HL-60 (cell line): ENCODE data around the gene C2CD4C.
"Not testable (repeated sequence)": the region's sequence is repeated elsewhere in the genome, so short reads cannot be mapped to it uniquely, and the experiment has no call there.

ENCODE experiments used
- DNase-seq, 2 experiments: peaks; one replicate each; pipeline ENCODE4 v3.0.0-alpha.2; 2010 to 2020; ENCODE audit warnings: low read depth in 1 of 2, low spot score in 1 of 2
- H3K27ac ChIP-seq: fragments of 250-450 bp; sonication (Bioruptor Pico); replicated peaks from 2 replicates; pipeline ENCODE4 v1.5.1; 2020; ENCODE audit warnings: mild to moderate bottlenecking, moderate library complexity
- H3K27me3 ChIP-seq: fragments of 250-450 bp; sonication (Bioruptor Pico); 2 replicates; pipeline ENCODE4 v1.5.1; 2021; ENCODE audit warnings: mild to moderate bottlenecking, moderate library complexity; ENCODE audit not compliant: insufficient read depth, poor library complexity, severe bottlenecking
- H3K4me3 ChIP-seq: replicated peaks from 2 replicates; pipeline ENCODE4 v1.5.1; 2011; ENCODE audit warnings: mild to moderate bottlenecking, control low read depth, low read length; ENCODE audit not compliant: insufficient read depth
- CTCF ChIP-seq: IDR thresholded peaks from one replicate; pipeline ENCODE4 v1.5.1; 2011; ENCODE audit warnings: low read length, control low read depth, inconsistent platforms; ENCODE audit not compliant: insufficient read depth
- GABPA ChIP-seq: IDR thresholded peaks from 2 replicates; pipeline ENCODE4 v1.6.1; 2012; ENCODE audit warnings: low read depth
- POLR2AphosphoS5 ChIP-seq: IDR thresholded peaks from 2 replicates; pipeline ENCODE4 v1.6.1; 2012; ENCODE audit warnings: low read depth
- REST ChIP-seq: IDR thresholded peaks from 2 replicates; pipeline ENCODE4 v1.6.1; 2012; ENCODE audit warnings: low read depth; ENCODE audit not compliant: insufficient replicate concordance
- SPI1 ChIP-seq: IDR thresholded peaks from 2 replicates; pipeline ENCODE4 v1.6.1; 2012; ENCODE audit warnings: low read depth, mild to moderate bottlenecking, borderline replicate concordance

C2CD4C gene

GRCh38 chr19:389255-389934, 19.6 kb downstream of the C2CD4C start:
- no peaks in the 10 kb centered on the region for H3K27me3 ChIP-seq
- no peak for DNase-seq
- H3K4me3 ChIP-seq: no peak overlapping the region
- no peak overlapping the region for H3K27ac ChIP-seq
- TF ChIP-seq CTCF (no peak), POLR2AphosphoS5 (no peak), GABPA (no peak), REST (no peak), SPI1 (no peak)

- H3K27me3 ChIP-seq: peaks cover 6% of the 10 kb centered on the region
- no peak for DNase-seq
- TF ChIP-seq POLR2AphosphoS5 (no peak), REST (no peak), SPI1 (no peak), GABPA (no peak), CTCF (no peak)
- no peak overlapping the region for H3K4me3 ChIP-seq
- no peak overlapping the region for H3K27ac ChIP-seq
Measured at GRCh38 chr19:388691-389090, 20.3 kb downstream of the C2CD4C start.

GRCh38 chr19:387777-388176, 21.2 kb downstream of the C2CD4C start:
- TF ChIP-seq GABPA (no peak), SPI1 (no peak), POLR2AphosphoS5 (no peak), REST (no peak), CTCF (no peak)
- Histone ChIP-seq H3K4me3 (no peak overlapping the region), H3K27me3 (peaks cover 8% of the 10 kb centered on the region), H3K27ac (no peak overlapping the region)
- no peak for DNase-seq

GRCh38 chr19:386632-387301, 22.2 kb downstream of the C2CD4C start:
- DNase-seq, H3K27ac ChIP-seq, H3K4me3 ChIP-seq, H3K27me3 ChIP-seq: not testable (repeated sequence)

- not testable (repeated sequence) for H3K4me3 ChIP-seq, H3K27me3 ChIP-seq, H3K27ac ChIP-seq, DNase-seq
Measured at GRCh38 chr19:386189-386588, 22.8 kb downstream of the C2CD4C start.
